Activated naive CD8-positive, alpha-beta T cell (primary cell): ENCODE results near the gene SNAPC4.

Experiments
- H3K27ac Mint-ChIP-seq: one replicate; pipeline ENCODE4 v1.8.0; 2021; ENCODE audit warnings: mixed read lengths
- H3K27me3 Mint-ChIP-seq: one replicate; pipeline ENCODE4 v1.8.0; 2021; ENCODE audit warnings: mixed read lengths
- H3K36me3 Mint-ChIP-seq: one replicate; pipeline ENCODE4 v1.8.0; 2021; ENCODE audit warnings: mixed read lengths
- H3K4me1 Mint-ChIP-seq: one replicate; pipeline ENCODE4 v1.8.0; 2021; ENCODE audit warnings: low read depth, mixed read lengths
- H3K4me3 Mint-ChIP-seq: one replicate; pipeline ENCODE4 v1.8.0; 2021; ENCODE audit warnings: mild to moderate bottlenecking, mixed read lengths
- H3K9me3 Mint-ChIP-seq: one replicate; pipeline ENCODE4 v1.8.0; 2021; ENCODE audit warnings: low read depth, mixed read lengths

The SNAPC4 gene

DNA sequence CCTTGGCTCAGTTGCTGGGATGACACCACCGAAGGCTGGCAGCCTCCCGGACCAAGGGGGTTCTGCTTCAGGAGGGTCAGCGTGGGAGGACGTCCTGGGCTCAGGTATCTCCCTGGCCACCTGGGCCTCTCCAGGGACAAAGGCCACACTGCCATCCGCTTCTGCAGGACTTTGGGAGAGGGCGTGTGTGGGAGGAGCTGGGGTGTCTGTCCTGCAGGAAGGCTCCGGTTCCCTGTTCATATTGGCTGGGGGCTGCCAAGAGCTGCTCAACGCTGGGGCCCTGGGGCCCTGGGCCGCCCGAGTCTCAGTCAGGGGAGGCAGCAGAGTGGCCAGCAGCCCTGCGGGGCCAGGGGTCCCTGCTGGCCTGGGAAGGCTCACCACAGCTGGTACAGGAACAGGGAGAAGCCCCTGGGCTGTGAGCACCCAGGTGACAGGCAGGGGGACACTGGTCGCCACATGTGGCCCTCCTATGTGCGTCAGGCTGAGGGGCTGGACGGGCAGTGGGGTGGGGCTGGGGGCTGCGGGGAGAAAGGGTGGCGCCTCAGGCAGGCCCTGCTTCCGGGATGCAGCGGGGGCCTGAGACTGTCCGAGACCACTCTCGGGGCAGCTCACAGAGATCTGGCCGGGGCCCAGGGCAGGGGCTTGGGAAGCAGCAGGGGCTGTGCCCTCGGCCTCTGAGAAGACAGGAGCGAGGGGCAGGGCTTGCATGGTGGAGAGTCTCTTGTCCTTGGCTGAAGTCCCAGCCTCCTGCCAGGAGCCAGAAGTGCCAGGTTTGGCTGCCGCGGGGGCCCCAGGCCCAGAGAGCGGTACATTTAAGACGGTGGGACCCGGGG, 21.6 kb downstream of the SNAPC4 start:
- Mint-ChIP-seq H3K36me3 (no peaks in the 10 kb centered on the region), H3K9me3 (no peaks in the 10 kb centered on the region), H3K27me3 (no peaks in the 10 kb centered on the region), H3K4me1 (peaks cover 4% of the 10 kb centered on the region), H3K4me3 (no peak overlapping the region), H3K27ac (no peak overlapping the region)

GRCh38 chr9:136377341-136378169, 22.4 kb downstream of the SNAPC4 start:
- Mint-ChIP-seq H3K36me3 (no peaks in the 10 kb centered on the region), H3K27ac (no peak overlapping the region), H3K9me3 (no peaks in the 10 kb centered on the region), H3K27me3 (no peaks in the 10 kb centered on the region), H3K4me3 (no peak overlapping the region), H3K4me1 (peaks cover 8% of the 10 kb centered on the region)

GRCh38 chr9:136376457-136376856, 23.5 kb downstream of the SNAPC4 start:
- H3K36me3 Mint-ChIP-seq: no peaks in the 10 kb centered on the region
- no peak overlapping the region for H3K27ac Mint-ChIP-seq
- no peak overlapping the region for H3K4me3 Mint-ChIP-seq
- H3K27me3 Mint-ChIP-seq: no peaks in the 10 kb centered on the region
- H3K4me1 Mint-ChIP-seq: peaks cover 8% of the 10 kb centered on the region
- no peaks in the 10 kb centered on the region for H3K9me3 Mint-ChIP-seq

- Mint-ChIP-seq H3K36me3 (no peaks in the 10 kb centered on the region), H3K4me3 (no peak overlapping the region), H3K9me3 (no peaks in the 10 kb centered on the region), H3K27me3 (no peaks in the 10 kb centered on the region), H3K27ac (no peak overlapping the region), H3K4me1 (peaks cover 8% of the 10 kb centered on the region)
Measured at GRCh38 chr9:136375096-136375495, 24.9 kb downstream of the SNAPC4 start.

- Mint-ChIP-seq H3K27ac (no peak overlapping the region), H3K4me3 (no peak overlapping the region), H3K4me1 (peaks cover 8% of the 10 kb centered on the region), H3K36me3 (no peaks in the 10 kb centered on the region), H3K27me3 (no peaks in the 10 kb centered on the region), H3K9me3 (no peaks in the 10 kb centered on the region)
Measured at GRCh38 chr9:136374183-136374575, 25.8 kb downstream of the SNAPC4 start.

- peak within 1 kb of the TSS; percentile 38 for H3K4me3 Mint-ChIP-seq
- no peaks in the 10 kb centered on the region for H3K27me3 Mint-ChIP-seq
- no peak within 1 kb of the TSS for H3K27ac Mint-ChIP-seq
- H3K4me1 Mint-ChIP-seq: peaks cover 8% of the 10 kb centered on the region
- H3K9me3 Mint-ChIP-seq: no peaks in the 10 kb centered on the region
- no peaks in the 10 kb centered on the region for H3K36me3 Mint-ChIP-seq
Measured at GRCh38 chr9:136373300-136374182, 26.4 kb downstream of the SNAPC4 start, which contains the start of gene CARD9. TSS of gene CARD9 (minus strand) at chr9:136373669. CDS start at chr9:136372078, 1,591 bp downstream.

- Mint-ChIP-seq H3K27me3 (no peaks in the 10 kb centered on the region), H3K4me1 (peaks cover 8% of the 10 kb centered on the region), H3K27ac (no peak overlapping the region), H3K4me3 (peak overlapping the region; percentile 38), H3K36me3 (no peaks in the 10 kb centered on the region), H3K9me3 (no peaks in the 10 kb centered on the region)
Measured at GRCh38 chr9:136372561-136373299, 27.2 kb downstream of the SNAPC4 start.

GRCh38 chr9:136372006-136372405, 28.0 kb downstream of the SNAPC4 start:
- no peak overlapping the region for H3K4me3 Mint-ChIP-seq
- H3K27ac Mint-ChIP-seq: no peak overlapping the region
- H3K36me3 Mint-ChIP-seq: no peaks in the 10 kb centered on the region

GRCh38 chr9:136371533-136371880, 28.5 kb downstream of the SNAPC4 start:
- Mint-ChIP-seq H3K36me3 (no peaks in the 10 kb centered on the region), H3K27me3 (no peaks in the 10 kb centered on the region), H3K9me3 (no peaks in the 10 kb centered on the region), H3K4me3 (no peak overlapping the region), H3K4me1 (peaks cover 8% of the 10 kb centered on the region), H3K27ac (no peak overlapping the region)

More at GRCh38 chr9:136372006-136372405, 28.0 kb downstream of the SNAPC4 start:
- H3K27me3 Mint-ChIP-seq: no peaks in the 10 kb centered on the region
- H3K9me3 Mint-ChIP-seq: no peaks in the 10 kb centered on the region
- H3K4me1 Mint-ChIP-seq: peaks cover 8% of the 10 kb centered on the region

DNA sequence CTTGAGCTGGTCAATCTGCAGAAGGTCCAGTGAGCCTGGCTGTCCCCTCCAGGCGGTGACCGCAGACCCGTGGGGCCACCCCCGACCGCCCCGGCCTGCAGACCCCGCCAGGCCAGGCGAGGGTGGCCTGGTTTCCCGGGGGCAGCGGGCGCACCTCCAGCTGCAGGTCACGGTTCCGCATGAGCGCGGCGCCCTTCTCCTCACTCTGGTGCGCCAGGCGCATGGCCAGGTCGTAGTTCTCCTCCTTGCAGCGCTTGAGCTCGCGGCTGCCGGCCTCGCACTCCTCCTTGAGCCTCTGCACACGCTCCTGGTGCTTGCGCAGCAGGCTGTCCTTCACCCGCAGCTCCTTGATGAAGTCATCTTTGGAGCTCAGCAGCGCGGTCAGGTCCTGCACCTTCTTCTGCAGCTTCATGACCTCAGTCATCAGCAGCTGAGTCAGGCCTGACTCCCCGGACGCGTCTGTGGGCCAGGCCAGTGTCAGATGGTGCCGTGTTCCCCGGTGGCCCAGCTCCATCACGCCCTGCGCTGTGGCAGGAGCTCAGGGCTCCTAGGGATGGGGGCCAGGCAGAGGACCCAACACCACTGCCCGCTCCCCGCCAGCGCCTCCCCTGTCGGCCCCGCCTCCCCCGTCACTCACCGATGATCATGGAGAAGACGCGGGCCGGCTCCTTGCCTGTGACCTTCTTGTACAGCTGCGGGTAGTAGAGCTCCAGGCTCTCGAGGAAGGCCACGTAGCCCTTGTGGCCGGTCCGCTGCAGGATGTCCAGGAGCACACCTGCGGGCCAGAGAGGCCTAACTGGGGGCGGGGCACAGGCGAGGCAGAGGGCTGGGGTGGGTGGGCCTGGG, 29.1 kb downstream of the SNAPC4 start:
- H3K9me3 Mint-ChIP-seq: no peaks in the 10 kb centered on the region
- no peak overlapping the region for H3K4me3 Mint-ChIP-seq
- H3K4me1 Mint-ChIP-seq: peaks cover 8% of the 10 kb centered on the region
- H3K27me3 Mint-ChIP-seq: no peaks in the 10 kb centered on the region
- no peak overlapping the region for H3K27ac Mint-ChIP-seq
- no peaks in the 10 kb centered on the region for H3K36me3 Mint-ChIP-seq

GRCh38 chr9:136370037-136370436, 29.9 kb downstream of the SNAPC4 start:
- H3K9me3 Mint-ChIP-seq: no peaks in the 10 kb centered on the region
- no peaks in the 10 kb centered on the region for H3K36me3 Mint-ChIP-seq
- H3K27me3 Mint-ChIP-seq: no peaks in the 10 kb centered on the region
- H3K4me3 Mint-ChIP-seq: no peak overlapping the region
- no peak overlapping the region for H3K27ac Mint-ChIP-seq
- peaks cover 10% of the 10 kb centered on the region for H3K4me1 Mint-ChIP-seq

- Mint-ChIP-seq H3K27ac (no peak overlapping the region), H3K9me3 (no peaks in the 10 kb centered on the region), H3K4me3 (no peak overlapping the region), H3K4me1 (peaks cover 5% of the 10 kb centered on the region), H3K27me3 (no peaks in the 10 kb centered on the region), H3K36me3 (no peaks in the 10 kb centered on the region)
Measured at GRCh38 chr9:136368190-136368589, 31.8 kb downstream of the SNAPC4 start.

DNA sequence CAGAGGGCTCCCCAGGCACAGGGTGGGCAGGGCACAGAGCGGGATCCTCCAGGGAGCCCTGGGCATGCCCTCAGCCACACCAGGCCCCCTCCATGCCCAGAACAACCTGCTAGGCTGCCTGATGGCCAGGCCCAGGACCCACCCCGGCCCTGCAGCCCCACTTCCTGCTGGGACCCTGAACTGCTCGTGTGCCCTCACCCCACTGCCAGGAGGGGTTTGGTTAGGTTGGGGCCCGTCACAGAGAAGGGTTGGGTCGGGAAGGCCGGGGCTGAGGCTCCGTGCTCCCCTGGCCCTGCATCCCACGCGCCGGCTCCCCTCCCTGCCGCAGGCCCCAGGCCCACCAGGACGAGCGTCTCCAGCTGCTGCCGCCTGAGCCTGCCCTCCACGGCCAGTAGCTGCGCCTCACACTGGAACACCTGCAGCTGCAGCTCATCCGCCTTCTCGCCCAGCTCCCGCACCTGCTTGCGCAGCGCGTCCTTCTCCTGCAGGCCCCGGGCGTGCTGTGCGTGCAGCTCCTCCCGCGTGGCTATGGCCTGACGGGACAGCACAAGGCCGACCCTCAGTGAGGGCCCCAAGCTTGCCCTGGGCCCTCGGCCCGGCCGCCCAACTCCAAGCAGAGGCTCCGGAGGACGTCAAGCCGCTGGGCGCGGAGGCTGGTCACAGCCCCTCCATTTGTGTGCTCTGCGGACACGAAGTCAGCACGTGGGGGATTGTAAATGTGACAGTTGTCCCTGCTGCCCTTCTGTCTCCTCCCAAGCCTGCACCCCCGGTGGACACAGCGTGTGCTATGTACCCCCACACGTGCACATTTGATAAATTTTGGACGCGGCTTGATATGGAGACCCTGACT, 32.4 kb downstream of the SNAPC4 start:
- Mint-ChIP-seq H3K27me3 (no peaks in the 10 kb centered on the region), H3K27ac (no peak overlapping the region), H3K4me1 (peaks cover 4% of the 10 kb centered on the region), H3K36me3 (no peaks in the 10 kb centered on the region), H3K9me3 (no peaks in the 10 kb centered on the region), H3K4me3 (no peak overlapping the region)
